Muscle of arm (tissue), 12 donors: Measurements from ENCODE around the gene SGPP1. TPM values are rescaled to one million over a fixed set of nuclear protein-coding genes. Genes with fewer than 3 reads are reported as not detected.
"Not testable (repeated sequence)": the region's sequence is repeated elsewhere in the genome, so short reads cannot be mapped to it uniquely, and the experiment has no call there.

ENCODE experiments used
- DNase-seq: peaks from one replicate; pipeline ENCODE4 v3.0.0-alpha.2; 2013
- polyA plus RNA-seq, 12 donors: library from polyadenylated mRNA; unstranded; fragments of 120-200 nt; gene quantifications; one replicate each; pipeline ENCODE4 v1.2.1, GENCODE V29; 2013; ENCODE audit not compliant: insufficient read length in 12 of 12

Gene SGPP1
- polyA plus RNA-seq, 12 donors, result 8.1 to 13.9 (median 11.0) TPM; not detected in 1

DNA sequence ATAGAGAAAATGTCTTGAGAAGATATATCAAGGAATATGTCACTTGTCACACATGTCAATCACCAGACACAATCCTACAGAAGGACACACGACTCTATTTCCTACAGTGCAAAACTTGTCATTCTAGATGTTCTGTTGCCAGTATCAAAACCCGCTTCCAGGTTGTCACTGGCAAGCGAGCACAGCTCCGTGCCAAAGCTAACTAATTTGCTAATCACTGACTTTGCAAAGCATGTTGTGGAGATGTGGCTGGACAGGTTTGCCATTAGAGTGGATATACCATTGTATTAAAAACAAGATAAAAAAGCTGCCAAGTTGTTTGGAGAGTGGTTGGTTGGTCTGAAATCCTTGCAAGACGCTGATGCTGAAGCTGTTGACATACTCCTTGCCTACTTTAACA, 7.9 kb upstream of the SGPP1 start:
- no peak for DNase-seq

DNA sequence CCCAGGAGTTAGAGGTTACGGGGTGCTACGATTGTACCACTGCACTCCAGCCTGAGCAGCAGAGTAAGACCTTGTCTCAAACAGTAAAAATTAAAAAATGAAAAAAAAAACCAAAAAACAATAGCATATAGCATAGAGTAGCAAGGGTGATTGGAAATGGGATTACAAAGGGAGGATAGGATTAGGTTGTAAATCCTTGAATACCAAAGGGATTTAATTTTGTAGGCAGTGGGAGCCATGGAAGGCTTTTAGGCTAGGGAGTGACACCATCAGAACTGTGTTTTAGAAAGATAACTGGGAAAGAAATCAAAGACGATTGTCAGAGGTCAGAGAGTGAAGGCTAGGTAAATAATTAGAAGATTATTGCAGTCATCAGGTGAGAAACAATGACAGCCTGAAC, 2.8 kb upstream of the SGPP1 start:
- no peak for DNase-seq

DNA sequence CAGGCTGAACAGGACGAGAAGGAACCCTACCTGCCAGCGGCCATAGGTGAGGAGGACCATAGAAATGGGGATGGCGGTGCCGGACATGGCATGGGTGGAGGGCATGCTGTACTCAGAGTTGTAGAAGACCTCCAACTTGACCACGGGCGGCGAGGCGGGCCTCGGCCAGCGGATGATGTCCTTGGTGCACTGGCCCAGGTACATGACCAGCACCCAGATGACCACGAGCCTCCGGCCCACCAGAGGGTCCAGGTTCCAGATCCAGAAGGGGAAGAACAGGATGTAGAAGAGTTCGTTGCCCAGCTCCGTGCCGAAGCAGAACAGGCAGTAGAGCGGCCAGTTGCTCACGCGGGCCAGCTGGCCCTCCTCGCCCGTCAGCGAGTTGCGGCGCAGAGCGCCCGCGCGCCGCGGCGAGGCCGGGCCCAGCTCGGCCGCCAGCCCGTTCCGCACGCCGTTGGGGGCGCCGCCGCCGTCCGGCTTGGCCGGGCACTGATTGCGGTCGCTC, 582 bp downstream of the SGPP1 start:
- DNase-seq, result peak; percentile 49

DNA sequence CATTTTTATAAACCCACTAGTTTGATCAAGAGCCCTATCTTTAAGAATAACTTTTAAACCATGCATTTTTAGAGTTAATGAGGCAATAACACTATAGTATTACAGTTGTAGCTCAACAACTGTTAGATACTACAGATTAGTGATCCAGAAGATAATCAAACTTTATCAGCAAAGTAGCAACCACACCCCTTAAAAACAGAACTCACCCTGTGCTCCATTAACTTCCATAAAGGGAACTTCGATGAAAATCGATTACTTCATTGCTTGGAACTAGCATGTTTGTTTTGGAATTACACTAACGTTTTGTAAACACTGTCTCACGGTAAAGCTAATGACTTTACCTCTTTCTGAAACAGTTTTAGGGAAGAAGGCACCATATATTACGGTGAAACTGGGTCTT, 1.4 kb downstream of the SGPP1 start:
- DNase-seq, result no peak

DNA sequence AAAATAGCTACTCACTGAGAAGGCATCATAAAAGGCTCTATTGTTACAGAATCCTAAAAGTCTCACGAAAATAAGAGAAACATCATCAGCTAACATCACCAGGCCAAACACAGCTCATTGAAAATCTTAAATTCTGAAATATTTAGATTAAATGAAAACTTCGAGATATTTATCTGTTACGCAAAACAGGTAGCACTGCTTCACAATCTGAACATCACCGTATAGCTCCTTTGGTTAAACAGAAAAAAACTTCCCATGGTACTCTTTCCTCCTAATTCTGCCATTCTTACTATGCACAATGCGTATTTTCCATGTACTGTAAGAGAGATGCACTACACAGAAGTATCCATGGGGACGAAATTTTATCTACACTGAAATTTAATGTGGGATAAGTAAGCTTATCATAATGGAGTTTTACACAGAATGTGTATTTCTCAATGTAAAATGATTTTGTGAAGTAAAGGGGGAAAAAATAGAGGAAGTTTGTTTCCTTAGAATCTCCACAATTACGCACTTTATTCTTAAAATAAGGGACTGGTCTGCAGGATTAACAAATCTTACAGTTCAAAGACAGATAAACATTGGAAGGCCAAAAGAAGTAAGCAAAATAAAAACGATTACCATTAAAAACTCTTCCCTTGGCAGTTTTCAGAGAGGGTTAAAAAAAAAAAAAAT, 1.9 kb downstream of the SGPP1 start:
- DNase-seq, result no peak

DNA sequence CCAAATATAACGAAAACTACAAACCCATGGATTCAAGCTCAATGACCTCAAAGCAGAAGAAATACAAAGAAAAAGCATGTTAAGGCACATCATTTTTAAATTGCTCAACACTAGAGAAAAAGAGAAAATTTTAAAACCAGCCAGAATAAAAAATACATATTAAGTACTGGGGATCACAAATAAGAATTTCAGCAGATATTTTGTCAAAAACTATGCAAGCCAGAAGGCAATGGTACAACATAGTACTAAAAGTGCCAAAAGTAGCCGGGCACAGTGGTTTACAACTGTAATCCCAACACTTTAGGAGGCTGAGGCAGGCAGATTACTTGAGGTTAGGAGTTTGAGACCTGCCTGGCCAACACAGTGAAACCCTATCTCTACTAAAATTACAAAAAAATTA, 10.2 kb downstream of the SGPP1 start:
- no peak for DNase-seq

DNA sequence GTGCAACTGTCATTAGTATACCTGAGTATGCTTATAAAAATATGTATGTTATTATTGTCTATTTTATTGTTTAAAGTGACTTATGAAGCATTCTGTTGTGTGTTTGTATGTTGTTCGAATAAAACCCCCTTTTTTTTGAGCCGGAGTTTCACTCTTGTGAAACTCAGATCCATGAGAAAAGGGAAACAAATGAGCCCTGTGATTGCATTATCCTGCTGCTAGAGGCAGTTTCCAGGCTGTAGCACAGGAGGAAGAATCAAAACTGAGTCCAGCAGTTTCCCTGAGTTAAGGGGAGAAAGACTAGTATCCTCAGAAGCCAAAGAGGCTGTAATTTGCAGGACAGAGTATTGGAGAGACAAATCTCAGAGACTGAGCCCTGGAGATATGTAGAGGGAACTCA, 12.5 kb downstream of the SGPP1 start:
- no peak for DNase-seq

DNA sequence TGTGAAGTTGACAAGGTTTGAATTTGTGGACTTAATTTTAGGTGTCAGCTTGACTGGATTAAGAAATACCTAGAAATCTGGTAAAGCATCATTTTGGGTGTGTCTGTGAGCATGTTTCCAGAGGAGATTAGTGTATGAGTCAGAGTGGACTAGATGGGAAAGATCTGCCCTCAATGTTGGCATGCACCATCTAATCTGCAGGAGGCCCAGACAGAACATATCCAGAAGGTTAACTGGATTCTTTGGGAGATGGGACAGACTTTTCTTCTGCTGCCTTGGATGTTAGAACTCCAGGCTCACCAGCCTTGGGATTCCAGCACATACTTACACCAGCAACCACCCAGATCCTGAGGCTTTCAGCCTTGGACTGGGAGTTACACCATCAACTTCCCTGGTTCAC, 14.1 kb downstream of the SGPP1 start:
- DNase-seq, result no peak

DNA sequence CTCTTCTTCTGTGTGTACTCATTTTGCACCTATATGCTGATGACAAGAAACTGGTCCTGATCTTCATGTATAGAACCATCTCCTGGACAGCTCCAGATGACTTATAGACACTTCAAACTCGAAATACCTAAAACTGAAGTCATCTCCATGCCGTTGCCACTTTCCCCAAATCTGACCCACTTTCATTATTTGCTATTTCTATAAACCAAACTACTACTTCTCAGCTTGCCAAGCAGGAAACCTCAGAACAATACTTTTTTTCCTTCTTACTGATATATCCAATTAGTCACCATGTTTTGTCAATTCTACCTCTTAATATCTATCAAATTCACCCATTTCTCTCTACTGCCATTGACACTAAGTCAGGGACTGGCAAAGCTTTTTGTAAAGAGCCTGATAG, 14.8 kb downstream of the SGPP1 start:
- DNase-seq, result no peak

DNA sequence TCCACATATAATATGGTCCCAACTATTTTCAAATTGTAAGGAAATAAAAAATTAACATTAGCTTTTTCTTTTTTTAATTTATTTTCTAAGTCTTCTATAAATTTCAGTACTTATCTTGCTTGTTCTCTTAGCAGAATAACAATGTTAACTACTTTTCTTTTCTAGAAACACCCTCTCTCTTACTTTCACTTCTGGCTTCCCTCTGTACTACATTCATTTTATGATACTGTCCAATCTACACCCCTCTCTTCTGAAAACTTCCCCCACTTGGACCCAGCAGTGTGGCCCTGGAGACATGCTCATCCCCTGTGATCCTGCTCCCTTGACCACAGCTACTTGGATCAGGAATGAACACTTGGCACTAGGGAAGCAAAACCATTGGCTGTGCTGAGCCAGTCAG, 15.7 kb downstream of the SGPP1 start:
- no peak for DNase-seq

DNA sequence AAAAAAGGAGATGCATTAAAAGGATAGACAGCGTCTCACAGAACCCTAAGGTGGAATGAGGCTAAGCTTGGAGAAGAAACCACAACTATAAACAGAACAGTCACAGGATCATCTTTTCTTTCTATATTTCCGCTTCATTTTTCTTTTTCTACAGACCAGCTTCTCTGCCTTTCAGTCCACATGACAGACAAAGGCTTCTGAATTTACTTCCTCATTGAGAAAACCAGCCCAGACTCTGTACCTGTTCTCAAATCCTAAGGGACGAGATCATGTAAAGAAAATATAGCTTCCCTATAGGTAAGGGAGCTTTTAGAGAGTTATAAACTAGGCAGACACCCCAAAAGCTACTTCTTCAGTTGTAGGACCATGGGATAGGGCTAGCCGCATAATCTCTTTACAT, 17.4 kb downstream of the SGPP1 start:
- no peak for DNase-seq

DNA sequence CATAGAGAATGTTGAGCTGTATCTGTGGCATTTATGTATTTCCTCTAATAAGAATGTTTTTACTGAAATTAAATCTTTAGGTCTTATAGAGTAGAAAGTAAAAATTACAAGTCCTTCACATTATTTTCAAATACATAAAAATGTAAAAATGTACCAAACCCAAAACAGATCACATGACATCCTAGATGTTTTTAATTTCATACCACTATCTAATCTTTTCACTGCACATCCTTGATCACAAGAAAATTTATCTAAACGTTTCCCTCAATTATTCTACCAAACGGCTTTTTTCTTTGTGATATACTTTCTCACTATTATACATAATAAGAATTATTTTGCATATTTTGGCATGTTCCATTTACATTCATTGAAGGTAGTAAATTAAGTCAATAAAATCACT, 18.3 kb downstream of the SGPP1 start:
- no peak for DNase-seq

DNA sequence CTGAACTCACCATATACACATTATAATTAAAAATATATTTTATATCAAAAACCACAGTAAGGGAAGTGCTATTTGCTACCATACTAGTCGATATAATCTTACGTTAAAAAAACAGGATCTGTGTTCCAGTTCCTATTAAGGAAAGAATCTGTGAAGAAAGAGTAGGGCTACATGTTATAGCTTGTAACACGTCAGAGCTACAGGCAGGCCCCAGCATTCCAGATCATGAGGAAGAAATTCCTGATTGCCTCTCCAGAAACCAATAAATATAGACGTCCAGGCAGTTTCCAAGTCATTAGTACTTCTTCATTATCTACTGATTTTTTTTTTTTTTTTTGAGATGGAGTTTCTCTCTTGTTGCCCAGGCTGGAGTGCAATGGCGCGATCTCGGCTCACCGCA, 20.6 kb downstream of the SGPP1 start:
- DNase-seq, result no peak

DNA sequence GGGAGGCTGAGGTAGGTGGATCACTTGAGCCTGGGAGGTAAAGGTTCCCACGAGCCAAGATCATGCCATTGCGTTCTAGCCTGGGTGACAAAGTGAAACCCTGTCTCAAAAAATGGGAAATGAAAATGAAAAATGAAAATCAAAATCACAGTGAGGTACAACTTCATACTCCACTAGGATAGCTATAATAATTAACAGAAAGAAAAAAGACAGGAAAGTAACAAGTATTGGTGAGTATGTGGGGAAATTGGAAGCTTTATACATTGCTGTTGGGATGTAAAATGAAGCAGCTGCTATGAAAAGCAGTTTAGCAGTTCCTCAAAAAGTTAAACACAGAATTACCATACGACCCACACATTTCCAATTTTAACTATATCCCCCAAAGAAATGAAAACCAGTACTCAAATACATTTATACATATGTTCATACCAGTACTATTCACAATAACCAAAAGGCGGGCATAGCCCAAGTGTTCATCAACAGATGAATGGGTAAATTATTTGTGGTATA, 22.2 kb downstream of the SGPP1 start:
- DNase-seq, result no peak

DNA sequence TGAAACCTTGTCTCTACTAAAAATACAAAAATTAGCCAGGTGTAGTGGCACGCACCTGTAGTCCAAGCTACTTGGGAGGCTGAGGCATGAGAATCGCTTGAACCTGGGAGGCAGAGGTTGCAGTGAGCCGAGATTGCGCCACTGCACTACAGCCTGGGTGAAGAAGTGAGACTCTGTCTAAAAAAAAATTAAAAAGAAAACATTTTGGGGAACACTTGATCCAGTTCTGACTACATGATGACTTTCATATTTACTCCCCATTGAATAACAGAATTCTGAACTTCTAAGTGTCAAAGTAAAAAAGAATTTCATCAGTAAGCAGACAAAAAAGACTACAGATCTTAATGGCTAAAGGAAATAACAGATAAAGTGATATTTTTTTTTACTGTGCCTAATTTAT, 25.3 kb downstream of the SGPP1 start:
- DNase-seq, result not testable (repeated sequence)

DNA sequence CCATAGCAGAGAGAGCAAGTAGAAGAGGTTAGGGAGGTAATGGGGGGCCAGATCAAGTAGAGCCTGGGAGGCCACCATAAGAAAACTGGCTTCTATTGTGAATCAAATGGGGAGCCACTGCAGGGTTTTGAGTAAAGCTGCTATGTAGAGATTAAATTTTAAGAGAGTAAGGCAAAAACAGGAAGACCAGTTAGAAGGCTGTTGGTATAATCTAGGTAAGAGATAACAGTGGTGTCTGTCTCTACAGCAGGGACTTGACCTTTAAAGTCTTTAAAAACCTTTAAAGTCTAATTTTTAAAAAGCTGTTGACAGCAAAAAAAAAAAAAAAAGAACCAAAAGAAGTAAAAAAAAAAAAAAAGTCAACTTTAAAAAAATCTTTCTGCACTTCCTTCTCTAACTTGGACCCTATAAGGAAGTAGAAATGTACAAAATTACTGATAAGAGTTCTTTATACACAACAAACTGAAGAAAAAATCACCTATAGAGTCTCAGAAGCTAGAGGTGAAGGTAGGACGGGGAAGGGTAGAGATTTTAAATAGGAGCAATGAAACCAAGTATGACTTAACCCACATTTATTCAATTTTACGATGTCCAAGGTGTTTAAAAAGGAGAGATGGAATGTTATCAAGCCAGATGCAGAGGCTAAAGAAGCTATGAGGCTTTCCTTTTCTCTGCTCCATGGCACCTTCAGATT, 26.1 kb downstream of the SGPP1 start:
- no peak for DNase-seq

DNA sequence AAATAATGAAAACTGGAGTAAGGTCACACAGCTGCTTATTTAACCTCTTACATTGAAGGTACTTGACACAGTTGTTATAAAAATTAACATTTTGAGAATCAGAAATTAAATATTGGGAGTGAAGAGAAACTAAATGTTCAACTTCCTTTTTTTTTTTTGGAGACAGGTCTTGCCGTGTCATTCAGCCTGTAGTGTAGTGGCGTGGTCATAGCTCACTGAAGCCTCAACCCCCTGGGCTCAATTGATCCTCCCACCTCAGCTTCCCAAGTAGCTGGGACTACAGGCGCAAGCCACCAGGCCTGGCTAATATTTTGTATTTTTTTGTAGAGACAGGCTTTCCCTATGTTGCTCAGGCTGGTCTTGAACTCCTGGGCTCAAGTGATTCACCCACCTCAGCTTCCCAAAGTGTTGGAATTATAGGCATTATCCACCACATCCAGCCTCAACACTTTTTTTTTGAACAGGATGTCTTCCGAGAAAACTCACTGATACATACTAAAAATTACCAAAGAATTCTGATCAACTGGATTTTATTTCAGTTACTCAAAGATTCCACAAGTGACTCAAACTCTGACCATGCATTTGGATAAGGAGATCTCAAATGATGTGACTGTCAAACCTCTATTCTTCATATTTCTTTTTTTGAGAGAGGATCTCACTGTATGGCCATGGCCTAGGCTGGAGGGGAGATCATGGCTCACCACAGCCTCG, 35.4 kb downstream of the SGPP1 start:
- DNase-seq, result no peak

DNA sequence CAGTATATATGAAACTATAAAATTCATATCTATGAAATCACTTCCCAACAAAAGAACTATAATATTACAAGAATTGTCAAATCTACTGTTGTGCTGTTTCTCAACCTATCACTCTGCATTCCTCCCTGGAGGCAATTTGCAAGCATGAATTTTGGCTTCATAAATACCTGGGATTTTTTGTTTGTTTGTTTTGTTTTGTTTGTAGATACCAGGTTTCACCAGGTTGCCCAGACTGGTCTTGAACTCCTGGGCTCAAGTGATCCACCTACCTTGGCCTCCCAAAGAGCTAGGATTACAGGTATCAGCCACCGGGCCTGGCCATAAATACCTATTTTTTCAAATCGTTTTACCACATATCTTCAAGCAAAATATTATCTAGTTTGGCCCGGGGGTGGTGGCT, 38.7 kb downstream of the SGPP1 start:
- DNase-seq, result no peak

DNA sequence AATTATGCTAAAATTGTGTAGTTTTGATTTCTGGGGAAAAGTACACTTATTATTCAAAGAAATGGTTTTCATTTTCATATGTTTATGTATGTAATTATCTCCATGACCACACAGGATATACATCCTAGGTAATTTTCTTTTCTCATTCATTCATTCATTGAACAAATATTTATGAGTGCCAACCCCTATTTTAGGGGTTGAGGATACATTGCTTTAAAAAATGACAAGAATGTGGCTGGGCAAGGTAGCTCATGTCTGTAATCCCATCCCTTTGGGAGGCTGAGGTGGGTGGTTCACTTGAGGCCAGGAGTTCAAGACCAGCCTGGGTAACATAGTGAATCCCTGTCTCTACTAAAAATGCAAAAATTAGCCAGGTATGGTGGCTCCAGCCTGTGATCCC, 40.9 kb downstream of the SGPP1 start:
- DNase-seq, result no peak

DNA sequence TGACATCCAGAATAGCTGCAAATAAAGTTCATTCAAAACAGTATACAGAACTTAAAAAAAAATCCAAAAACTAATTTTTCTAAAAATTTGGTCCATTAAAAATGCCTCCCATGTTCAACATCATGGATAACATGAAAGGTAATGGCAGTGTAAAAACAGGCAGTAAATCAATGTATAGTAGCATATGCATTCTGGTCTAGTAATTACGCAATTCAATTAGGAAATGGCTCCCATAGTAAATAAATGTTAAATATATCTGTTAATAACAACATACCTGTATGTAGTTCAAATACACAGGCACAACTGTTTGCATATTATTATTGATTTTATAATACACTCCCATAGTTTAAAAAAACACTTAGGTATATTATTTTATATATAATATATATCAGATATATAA, 42.5 kb downstream of the SGPP1 start:
- no peak for DNase-seq

DNA sequence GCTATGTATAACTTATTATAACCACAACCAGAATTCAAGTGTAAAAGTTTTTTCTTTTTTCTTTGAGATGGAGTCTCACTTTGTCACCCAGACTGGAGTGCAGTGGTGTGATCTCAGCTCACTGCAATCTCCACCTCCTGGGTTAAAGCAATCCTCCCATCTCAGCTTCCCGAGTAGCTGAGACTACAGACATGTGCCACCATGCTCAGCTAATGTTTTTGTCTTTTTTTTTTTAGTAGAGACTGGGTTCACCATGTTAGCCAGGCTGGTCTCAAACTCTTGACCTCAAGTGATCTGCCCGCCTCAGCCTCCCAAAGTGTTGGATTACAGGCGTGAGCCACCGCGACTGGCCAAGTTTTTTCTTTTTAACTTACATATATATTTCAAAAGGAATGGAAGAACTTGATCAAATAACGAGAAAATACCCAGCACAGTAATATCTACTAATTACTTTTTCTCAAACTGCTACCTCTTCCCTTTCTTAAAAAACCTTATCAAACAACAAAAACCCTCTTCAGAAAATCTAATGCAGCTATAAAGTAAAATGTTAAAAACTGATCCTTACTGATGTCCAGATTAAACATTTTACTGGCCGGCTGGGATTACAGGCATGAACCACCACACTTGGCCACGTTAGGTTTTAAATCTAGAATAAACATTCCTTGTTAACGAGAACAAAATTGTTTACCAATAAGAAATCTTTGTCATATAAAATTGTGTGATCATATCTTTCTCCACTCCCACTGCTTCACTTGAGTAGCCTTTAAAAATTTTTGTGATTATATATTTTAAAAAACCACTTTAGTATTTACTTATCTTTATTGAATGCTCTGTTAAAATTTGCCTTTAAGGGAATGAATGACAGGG, 44.9 kb downstream of the SGPP1 start:
- no peak for DNase-seq

DNA sequence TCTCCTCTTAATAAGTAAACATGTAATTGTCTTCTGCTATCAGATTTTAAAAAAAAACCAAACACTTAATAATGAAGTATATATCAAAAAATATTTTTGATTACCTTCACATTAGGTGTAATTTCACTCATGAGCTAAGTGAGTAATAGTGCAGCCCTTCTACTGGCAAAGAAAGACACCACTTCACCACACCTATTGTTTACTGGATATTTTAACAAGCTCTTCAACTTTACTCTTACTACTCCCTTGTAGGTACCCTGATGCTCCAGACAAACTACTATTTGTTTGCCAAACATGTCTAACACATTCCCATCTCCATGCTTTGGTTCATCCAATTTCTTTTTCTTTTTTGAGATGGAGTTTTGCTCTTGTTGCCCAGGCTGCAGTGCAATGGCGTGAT, 49.3 kb downstream of the SGPP1 start:
- no peak for DNase-seq
